ENCODE results near the gene KIN. TPM values are rescaled to one million over a fixed set of nuclear protein-coding genes. Genes with fewer than 3 reads are reported as not detected.

Gene KIN
- 20.3 TPM for polyA plus RNA-seq (2013, experiment 1 of 2)
- 21.7 TPM for polyA plus RNA-seq (2013, experiment 2 of 2)

GRCh38 chr10:7787857-7788638 lies at the start of gene KIN, which contains the start of gene ATP5F1C:
KIN (minus strand) TSS chr10:7787993; CDS start chr10:7787933, 60 bp downstream.
ATP5F1C (plus strand) TSS chr10:7788177; CDS start chr10:7788208, 31 bp downstream.
- Histone ChIP-seq H3K79me2 (ENCODE audit: control insufficient read depth, insufficient read depth, low read length) (peaks cover 71% of the 10 kb centered on the region), H3K56ac (ENCODE audit: low read length) (peak within 1 kb of the TSS; percentile 99)

GRCh38 chr10:7836571-7836970 lies 48.8 kb upstream of the KIN start:
- 100% methylated on average over 1 of the region's 2 CpGs for WGBS (ENCODE audit: extremely low coverage, insufficient coverage, low lambda C conversion rate)
- Histone ChIP-seq H3K18ac (ENCODE audit: low read length) (no peak overlapping the region), H3K4me1 (ENCODE audit: control insufficient read depth, low read depth, low read length) (no peaks in the 10 kb centered on the region), H3K27me3 (ENCODE audit: insufficient read depth, low read length, poor library complexity) (no peaks in the 10 kb centered on the region), H3K4me2 (ENCODE audit: low read length) (no peak overlapping the region), H2BK5ac (ENCODE audit: low read length) (no peak overlapping the region), H3K79me2 (ENCODE audit: control insufficient read depth, insufficient read depth, low read length) (no peaks in the 10 kb centered on the region), H4K5ac (ENCODE audit: low read length) (no peak overlapping the region), H3K27ac (ENCODE audit: low read depth, low read length) (no peak overlapping the region), H2BK120ac (ENCODE audit: low read depth, low read length) (no peak overlapping the region), H3K36me3 (ENCODE audit: control insufficient read depth, insufficient read depth, low read length) (no peaks in the 10 kb centered on the region), H3K9ac (ENCODE audit: low read length) (no peak overlapping the region), H2AK5ac (ENCODE audit: low read length) (no peak overlapping the region), H4K8ac (ENCODE audit: low read depth, low read length) (no peak overlapping the region), H2BK15ac (replicated peaks; ENCODE audit: low read depth) (no peak overlapping the region), H3K79me1 (ENCODE audit: low read length) (peaks cover 7% of the 10 kb centered on the region), H3K23ac (ENCODE audit: low read length) (no peak overlapping the region), H3K4ac (ENCODE audit: low read depth, low read length) (no peak overlapping the region), H3K4me3 (ENCODE audit: low read length) (no peak overlapping the region), H3K56ac (ENCODE audit: low read length) (no peak overlapping the region)
- DNase-seq: no peak

More at GRCh38 chr10:7787857-7788638, at the start of gene KIN, which contains the start of gene ATP5F1C:
- WGBS (ENCODE audit: extremely low coverage, insufficient coverage, low lambda C conversion rate): no CpG with 5 or more reads among the region's 59 CpGs
- Histone ChIP-seq H4K8ac (ENCODE audit: low read depth, low read length) (peak within 1 kb of the TSS; percentile 58), H3K9ac (ENCODE audit: low read length) (peak within 1 kb of the TSS; percentile 94), H2BK15ac (replicated peaks; ENCODE audit: low read depth) (no peak within 1 kb of the TSS), H3K18ac (ENCODE audit: low read length) (peak within 1 kb of the TSS; percentile 16), H2BK5ac (ENCODE audit: low read length) (no peak within 1 kb of the TSS), H3K4me3 (ENCODE audit: low read length) (peak within 1 kb of the TSS; percentile 65), H3K36me3 (ENCODE audit: control insufficient read depth, insufficient read depth, low read length) (no peaks in the 10 kb centered on the region), H3K4me1 (ENCODE audit: control insufficient read depth, low read depth, low read length) (no peaks in the 10 kb centered on the region), H2AK5ac (ENCODE audit: low read length) (no peak within 1 kb of the TSS), H3K4me2 (ENCODE audit: low read length) (peak within 1 kb of the TSS; percentile 96), H3K79me1 (ENCODE audit: low read length) (peaks cover 27% of the 10 kb centered on the region), H3K27me3 (ENCODE audit: insufficient read depth, low read length, poor library complexity) (no peaks in the 10 kb centered on the region), H3K4ac (ENCODE audit: low read depth, low read length) (peak within 1 kb of the TSS; percentile 22), H2BK120ac (ENCODE audit: low read depth, low read length) (no peak within 1 kb of the TSS), H4K5ac (ENCODE audit: low read length) (no peak within 1 kb of the TSS), H3K23ac (ENCODE audit: low read length) (peak within 1 kb of the TSS; percentile 29), H3K27ac (ENCODE audit: low read depth, low read length) (no peak within 1 kb of the TSS)
- DNase-seq: peak; percentile 98

- Histone ChIP-seq H3K4me2 (ENCODE audit: low read length) (no peak overlapping the region), H3K56ac (ENCODE audit: low read length) (no peak overlapping the region), H3K79me2 (ENCODE audit: control insufficient read depth, insufficient read depth, low read length) (no peaks in the 10 kb centered on the region), H3K27ac (ENCODE audit: low read depth, low read length) (no peak overlapping the region), H3K36me3 (ENCODE audit: control insufficient read depth, insufficient read depth, low read length) (no peaks in the 10 kb centered on the region), H3K23ac (ENCODE audit: low read length) (no peak overlapping the region), H3K18ac (ENCODE audit: low read length) (no peak overlapping the region), H3K4me3 (ENCODE audit: low read length) (no peak overlapping the region), H2BK15ac (replicated peaks; ENCODE audit: low read depth) (no peak overlapping the region), H3K4me1 (ENCODE audit: control insufficient read depth, low read depth, low read length) (no peaks in the 10 kb centered on the region), H2BK120ac (ENCODE audit: low read depth, low read length) (no peak overlapping the region), H2BK5ac (ENCODE audit: low read length) (no peak overlapping the region), H4K8ac (ENCODE audit: low read depth, low read length) (no peak overlapping the region), H3K4ac (ENCODE audit: low read depth, low read length) (no peak overlapping the region), H2AK5ac (ENCODE audit: low read length) (no peak overlapping the region), H3K27me3 (ENCODE audit: insufficient read depth, low read length, poor library complexity) (no peaks in the 10 kb centered on the region), H3K79me1 (ENCODE audit: low read length) (peaks cover 7% of the 10 kb centered on the region), H4K5ac (ENCODE audit: low read length) (no peak overlapping the region), H3K9ac (ENCODE audit: low read length) (no peak overlapping the region)
- DNase-seq: no peak
- WGBS (ENCODE audit: extremely low coverage, insufficient coverage, low lambda C conversion rate): no CpG with 5 or more reads among the region's 3 CpGs
Observed at GRCh38 chr10:7834262-7834661, 46.5 kb upstream of the KIN start.

- H3K4me1 ChIP-seq (ENCODE audit: control insufficient read depth, low read depth, low read length): no peaks in the 10 kb centered on the region
- no peak overlapping the region for H3K4me3 ChIP-seq (ENCODE audit: low read length)
- H2BK15ac ChIP-seq (replicated peaks; ENCODE audit: low read depth): no peak overlapping the region
- H2AK5ac ChIP-seq (ENCODE audit: low read length): no peak overlapping the region
- H2BK120ac ChIP-seq (ENCODE audit: low read depth, low read length): no peak overlapping the region
- H2BK5ac ChIP-seq (ENCODE audit: low read length): no peak overlapping the region
- no peak for DNase-seq
- no peak overlapping the region for H3K27ac ChIP-seq (ENCODE audit: low read depth, low read length)
- H3K27me3 ChIP-seq (ENCODE audit: insufficient read depth, low read length, poor library complexity): no peaks in the 10 kb centered on the region
- H3K79me1 ChIP-seq (ENCODE audit: low read length): peaks cover 7% of the 10 kb centered on the region
- no peak overlapping the region for H3K56ac ChIP-seq (ENCODE audit: low read length)
- no peak overlapping the region for H3K23ac ChIP-seq (ENCODE audit: low read length)
- H3K18ac ChIP-seq (ENCODE audit: low read length): no peak overlapping the region
- H3K4me2 ChIP-seq (ENCODE audit: low read length): no peak overlapping the region
- H3K9ac ChIP-seq (ENCODE audit: low read length): no peak overlapping the region
- H4K8ac ChIP-seq (ENCODE audit: low read depth, low read length): no peak overlapping the region
- peaks cover 2% of the 10 kb centered on the region for H3K79me2 ChIP-seq (ENCODE audit: control insufficient read depth, insufficient read depth, low read length)
- H3K4ac ChIP-seq (ENCODE audit: low read depth, low read length): no peak overlapping the region
- H4K5ac ChIP-seq (ENCODE audit: low read length): no peak overlapping the region
- H3K36me3 ChIP-seq (ENCODE audit: control insufficient read depth, insufficient read depth, low read length): no peaks in the 10 kb centered on the region
Observed at GRCh38 chr10:7833210-7833609, 45.4 kb upstream of the KIN start.

GRCh38 chr10:7832060-7832459 lies 44.3 kb upstream of the KIN start:
- no peak overlapping the region for H3K18ac ChIP-seq (ENCODE audit: low read length)
- H3K27ac ChIP-seq (ENCODE audit: low read depth, low read length): no peak overlapping the region
- no peak overlapping the region for H3K4me3 ChIP-seq (ENCODE audit: low read length)
- H2AK5ac ChIP-seq (ENCODE audit: low read length): no peak overlapping the region
- H4K5ac ChIP-seq (ENCODE audit: low read length): no peak overlapping the region
- no peak overlapping the region for H2BK120ac ChIP-seq (ENCODE audit: low read depth, low read length)
- no peak overlapping the region for H2BK15ac ChIP-seq (replicated peaks; ENCODE audit: low read depth)
- peaks cover 2% of the 10 kb centered on the region for H3K79me2 ChIP-seq (ENCODE audit: control insufficient read depth, insufficient read depth, low read length)
- no peak for DNase-seq
- H3K23ac ChIP-seq (ENCODE audit: low read length): no peak overlapping the region
- no peaks in the 10 kb centered on the region for H3K4me1 ChIP-seq (ENCODE audit: control insufficient read depth, low read depth, low read length)
- H3K56ac ChIP-seq (ENCODE audit: low read length): no peak overlapping the region
- H2BK5ac ChIP-seq (ENCODE audit: low read length): no peak overlapping the region
- no CpG with 5 or more reads among the region's 1 CpG for WGBS (ENCODE audit: extremely low coverage, insufficient coverage, low lambda C conversion rate)
- no peak overlapping the region for H3K4me2 ChIP-seq (ENCODE audit: low read length)
- H4K8ac ChIP-seq (ENCODE audit: low read depth, low read length): no peak overlapping the region
- H3K9ac ChIP-seq (ENCODE audit: low read length): no peak overlapping the region
- peaks cover 7% of the 10 kb centered on the region for H3K79me1 ChIP-seq (ENCODE audit: low read length)
- no peaks in the 10 kb centered on the region for H3K27me3 ChIP-seq (ENCODE audit: insufficient read depth, low read length, poor library complexity)
- H3K4ac ChIP-seq (ENCODE audit: low read depth, low read length): no peak overlapping the region
- H3K36me3 ChIP-seq (ENCODE audit: control insufficient read depth, insufficient read depth, low read length): no peaks in the 10 kb centered on the region
